ENCODE data around the gene CCL17.
A peak's percentile ranks its signal among the peaks of the same experiment; 100 is the strongest.

The CCL17 gene

DNA sequence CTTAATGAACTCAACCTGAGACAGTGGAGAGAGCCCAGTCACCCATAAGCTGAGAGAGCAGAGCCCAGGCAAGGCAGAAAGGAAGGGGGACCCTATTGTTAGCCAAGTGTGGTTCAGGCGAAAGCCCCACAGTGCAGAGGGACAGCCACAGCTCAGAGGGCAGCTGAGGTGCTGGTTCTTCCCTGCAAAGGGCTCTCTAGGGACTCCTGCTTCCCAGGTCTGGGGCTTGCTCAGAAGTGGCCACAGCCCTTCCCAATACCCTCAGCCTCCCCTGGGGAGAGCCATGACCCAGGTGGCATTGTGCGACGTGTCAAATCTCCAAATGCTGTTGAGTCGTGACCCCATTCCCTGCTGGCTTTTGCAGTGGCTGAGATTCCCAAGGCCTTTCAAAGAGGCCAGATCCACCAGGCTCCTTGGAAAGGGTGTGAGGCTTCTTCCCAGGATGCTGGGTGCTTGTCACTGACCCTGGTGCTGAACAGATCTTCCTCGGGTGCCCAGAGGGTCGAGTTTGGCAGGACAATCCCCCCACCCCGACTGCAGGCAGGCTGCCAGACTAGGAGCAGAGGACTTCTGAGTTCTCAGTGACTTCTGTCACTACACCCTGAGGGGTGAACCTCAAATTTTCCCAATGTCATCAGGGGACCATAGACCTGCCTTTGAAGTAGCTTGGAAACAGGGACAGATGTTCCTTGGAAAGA lies 2.5 kb upstream of the CCL17 start:
- DNase-seq, result no peak

- DNase-seq, result no peak
Measured at GRCh38 chr16:57405097-57405496, 530 bp downstream of the CCL17 start.

DNA sequence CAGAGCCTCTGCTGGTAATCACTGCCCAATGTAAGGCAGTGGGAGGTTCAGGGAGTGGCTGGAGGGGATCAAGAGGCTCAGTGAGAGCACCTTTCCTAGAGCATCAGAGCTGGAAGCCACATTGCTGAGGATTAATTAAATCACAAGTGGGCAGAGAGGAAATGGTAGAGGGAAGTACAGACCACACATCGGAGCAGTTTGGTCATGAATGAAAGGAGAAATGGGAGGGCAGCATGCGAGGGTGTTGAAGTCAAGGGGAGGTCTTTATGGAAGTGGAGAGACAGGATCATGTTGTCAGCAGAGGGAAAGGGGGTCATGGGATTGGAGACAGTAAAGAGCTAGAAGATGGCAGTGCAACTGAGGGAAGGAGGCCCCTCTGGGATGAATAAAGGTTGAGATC lies 2.3 kb downstream of the CCL17 start:
- no peak for DNase-seq

- DNase-seq, result no peak
Measured at GRCh38 chr16:57407521-57408353, 3.2 kb downstream of the CCL17 start.

GRCh38 chr16:57409065-57409464 lies 4.5 kb downstream of the CCL17 start:
- DNase-seq, result no peak

DNA sequence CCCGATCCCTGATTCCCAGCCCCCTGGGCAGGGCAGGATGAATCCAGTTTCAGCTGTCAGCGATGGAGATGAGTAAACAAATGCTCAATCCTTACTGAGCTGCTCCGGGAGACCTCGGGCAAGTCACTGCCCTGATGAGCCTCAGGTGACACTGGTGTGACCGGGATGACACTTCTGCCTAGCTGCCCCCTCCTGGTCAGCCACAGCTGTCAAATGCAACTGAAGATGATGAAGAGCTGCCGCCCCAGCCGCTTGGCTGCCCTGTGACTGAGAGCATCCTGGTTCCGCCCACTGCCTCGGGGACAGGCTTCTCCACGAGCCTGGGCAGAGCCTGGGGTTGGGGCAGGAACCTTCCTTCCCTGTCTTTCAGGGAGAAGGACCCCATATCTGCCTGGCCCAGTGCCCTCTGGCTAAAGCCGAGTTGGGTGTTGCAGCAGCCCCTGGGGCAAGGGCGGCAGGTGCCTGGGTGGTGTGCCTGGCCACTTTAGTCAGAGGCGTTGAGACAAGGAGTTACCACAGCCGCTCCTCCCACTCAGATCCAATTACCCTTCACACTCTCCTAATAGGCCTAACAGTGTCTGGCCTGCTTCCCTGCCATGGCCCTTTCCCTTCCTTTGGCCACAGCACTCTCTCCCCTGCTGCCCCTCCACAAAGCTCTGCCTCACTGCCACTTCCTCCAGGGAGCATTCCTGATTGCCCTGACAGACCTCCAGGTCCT lies 5.5 kb downstream of the CCL17 start:
- DNase-seq, result no peak

DNA sequence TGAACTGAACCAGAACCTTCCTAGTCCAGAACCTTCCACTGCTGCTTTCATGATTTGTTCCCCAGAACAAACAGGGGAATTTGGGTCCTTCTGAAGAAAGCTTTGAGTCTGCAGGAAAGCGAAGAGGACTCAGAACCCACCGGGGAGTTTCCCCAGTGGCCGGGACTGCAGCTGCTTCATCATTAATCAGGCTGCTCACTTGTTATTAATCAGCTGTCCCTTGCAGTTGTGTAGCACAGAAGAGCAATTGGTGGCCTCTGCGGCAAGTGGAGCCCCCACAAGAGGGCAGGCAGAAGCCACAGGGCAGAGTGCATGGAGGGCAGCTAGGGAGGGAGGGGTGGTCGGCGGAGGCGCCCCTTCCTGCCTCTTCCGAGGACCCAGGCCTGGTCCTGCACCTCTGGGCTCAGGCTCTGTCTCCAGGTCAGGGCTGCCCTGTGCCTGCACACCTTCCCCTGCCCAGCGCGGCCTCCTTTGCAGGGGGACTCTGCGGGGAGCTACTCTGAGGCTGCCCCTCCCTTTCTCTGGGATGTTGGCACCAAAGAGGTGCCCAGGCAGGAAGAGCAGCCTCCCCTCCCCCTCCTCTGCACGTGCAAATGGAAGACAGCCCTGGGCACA lies 6.9 kb downstream of the CCL17 start:
- no peak for DNase-seq

DNA sequence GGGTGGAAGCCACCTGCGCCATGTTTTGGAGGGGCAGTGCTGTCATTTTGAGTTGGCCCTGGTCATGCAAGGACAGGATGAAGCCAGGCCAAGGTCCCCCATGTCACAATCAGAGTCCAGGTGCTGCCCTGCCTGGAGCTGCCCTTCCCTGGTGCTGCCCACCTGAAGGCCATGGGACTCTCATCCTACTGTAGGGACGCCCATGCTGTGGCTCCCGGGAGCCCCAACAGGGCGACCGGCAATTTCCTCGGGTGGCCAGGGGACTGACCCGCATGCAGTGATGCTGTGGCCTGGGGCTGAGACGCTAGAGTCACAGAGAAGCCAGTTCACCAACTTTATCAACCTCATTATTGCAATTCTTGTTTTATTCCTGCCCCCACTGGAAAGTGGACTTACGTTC lies 8.0 kb downstream of the CCL17 start:
- no peak for DNase-seq

DNA sequence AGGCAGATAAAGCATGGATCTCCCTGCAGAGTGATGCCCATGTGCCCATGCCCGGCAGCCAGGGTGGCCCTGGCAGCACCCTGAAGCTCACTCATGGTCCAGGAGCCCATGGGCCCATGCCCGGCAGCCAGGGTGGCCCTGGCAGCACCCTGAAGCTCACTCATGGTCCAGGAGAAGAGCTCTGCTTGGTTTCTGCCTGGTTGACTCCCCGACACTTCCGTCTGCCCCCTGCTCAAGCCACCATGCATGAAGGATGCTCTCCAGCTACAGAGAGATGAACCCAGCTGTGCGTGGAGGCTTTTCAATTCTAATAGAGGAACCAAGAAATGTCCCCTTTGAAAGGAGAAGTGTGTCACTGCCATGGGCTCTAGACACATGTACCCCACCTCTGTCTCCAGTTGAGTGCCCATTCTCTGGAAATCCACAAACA lies 8.7 kb downstream of the CCL17 start:
- no peak for DNase-seq

DNA sequence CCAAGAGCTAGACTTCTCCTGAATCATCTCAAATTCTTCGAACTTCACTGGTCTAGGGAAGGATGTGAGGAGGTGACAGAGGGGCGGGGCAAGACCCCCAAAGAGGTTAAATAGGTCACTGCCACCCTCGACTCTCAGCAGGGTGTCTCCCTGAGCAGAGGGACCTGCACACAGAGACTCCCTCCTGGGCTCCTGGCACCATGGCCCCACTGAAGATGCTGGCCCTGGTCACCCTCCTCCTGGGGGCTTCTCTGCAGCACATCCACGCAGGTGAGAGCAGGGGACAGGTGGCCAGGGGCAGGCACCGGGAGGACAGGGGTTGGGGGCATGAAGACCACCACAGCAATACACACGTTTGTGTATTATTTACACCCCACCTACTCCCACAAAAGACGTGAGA lies 9.2 kb downstream of the CCL17 start:
- no peak for DNase-seq

GRCh38 chr16:57416084-57416483 lies 11.5 kb downstream of the CCL17 start:
- no peak for DNase-seq

DNA sequence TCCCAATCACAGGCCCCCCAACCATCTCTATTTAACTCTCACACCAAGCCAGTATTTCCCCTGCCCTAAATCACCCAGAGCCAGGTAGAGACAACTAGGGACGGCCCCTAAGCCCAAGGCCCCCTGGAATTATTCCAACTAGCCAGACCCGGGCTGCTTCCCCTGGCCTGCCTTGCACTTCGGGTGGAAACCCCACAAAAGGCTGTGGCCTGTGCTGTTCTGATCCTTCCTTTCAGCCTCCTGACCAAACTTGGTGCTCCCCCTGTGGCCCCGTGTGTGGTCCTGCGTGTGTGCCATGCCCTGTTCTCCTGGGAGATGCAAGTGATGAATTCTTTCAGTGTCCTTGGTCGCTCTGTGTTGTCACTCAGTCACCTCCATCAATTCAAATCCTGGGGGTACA lies 14.9 kb downstream of the CCL17 start:
- DNase-seq, result no peak

GRCh38 chr16:57422026-57422944 lies 17.7 kb downstream of the CCL17 start:
- DNase-seq, result peak; percentile 27

DNA sequence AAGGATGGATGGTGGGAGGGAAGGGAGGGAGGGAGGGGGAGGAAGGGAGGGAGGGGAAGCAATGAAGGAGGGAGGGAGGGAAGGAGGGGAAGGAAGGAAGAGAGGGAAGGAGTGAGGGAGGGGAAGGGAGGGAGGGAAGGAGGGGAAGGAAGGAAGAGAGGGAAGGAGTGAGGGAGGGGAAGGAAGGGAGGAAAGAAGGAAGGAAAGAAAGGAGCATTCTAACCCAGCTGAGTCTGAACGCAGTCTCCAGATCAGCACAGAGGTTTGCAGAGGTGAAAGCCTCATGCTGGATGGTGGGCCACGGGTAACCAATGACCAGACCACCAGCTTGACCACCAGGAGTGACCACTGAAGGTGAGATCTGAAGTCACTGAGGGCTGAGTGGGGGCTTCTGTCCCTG lies 18.6 kb downstream of the CCL17 start:
- DNase-seq, result no peak

DNA sequence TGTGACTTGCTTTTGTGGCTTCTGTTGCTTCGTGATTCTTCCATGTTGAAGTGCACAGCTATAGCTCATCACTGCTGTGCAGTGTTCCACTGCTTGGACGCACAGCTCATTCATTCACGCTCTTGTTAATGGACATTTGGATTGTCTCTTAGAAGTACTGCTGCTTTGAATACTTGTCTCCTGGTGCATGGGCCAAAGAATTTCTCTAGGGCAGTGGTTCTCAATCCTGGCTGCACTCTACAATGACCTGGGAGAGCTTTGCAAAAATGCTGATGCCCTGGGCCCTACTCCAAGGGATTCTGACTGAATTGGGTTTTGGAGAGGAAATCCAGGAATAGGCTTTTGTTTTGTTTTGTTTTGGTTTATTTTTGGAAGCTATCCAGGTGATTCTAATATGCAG lies 20.0 kb downstream of the CCL17 start:
- DNase-seq, result no peak

DNA sequence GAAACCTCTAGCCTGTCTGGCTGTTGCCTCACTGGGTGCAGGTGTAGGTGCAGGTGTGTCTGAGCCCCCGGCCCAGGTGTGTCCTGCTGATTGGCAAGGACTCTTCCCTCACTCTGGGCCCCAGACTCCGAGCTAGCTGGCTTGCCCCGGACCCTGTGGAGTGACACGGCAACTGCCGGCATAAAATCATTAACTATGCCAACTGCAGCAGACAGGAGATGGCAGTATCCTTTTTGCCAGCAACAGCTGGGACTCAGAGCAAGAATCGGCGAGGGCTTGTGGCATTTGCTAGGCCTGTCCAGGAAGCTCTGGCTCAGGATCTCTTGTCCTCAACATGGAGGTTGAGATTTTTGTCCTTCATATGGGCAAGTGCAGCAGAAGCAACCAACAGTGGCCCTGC lies 21.8 kb downstream of the CCL17 start:
- no peak for DNase-seq

DNA sequence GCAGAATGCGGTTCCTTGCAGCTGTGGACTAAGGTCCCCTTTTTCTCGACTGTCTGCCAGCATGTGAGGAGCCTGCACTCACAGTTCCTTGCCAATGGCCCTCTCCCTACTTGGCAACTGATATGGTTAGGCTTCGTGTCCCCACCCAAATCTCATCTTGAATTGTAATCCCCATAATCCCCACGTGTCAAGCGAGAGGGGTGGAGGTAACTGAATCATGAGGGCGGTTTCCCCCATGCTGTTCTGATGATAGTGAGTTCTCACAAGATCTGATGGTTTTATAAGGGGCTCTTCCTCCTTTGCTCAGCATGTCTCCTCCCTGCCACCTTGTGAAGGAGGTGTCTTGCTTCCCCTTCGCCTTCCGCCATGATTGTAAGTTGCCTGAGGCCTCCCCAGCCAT lies 22.7 kb downstream of the CCL17 start:
- no peak for DNase-seq

DNA sequence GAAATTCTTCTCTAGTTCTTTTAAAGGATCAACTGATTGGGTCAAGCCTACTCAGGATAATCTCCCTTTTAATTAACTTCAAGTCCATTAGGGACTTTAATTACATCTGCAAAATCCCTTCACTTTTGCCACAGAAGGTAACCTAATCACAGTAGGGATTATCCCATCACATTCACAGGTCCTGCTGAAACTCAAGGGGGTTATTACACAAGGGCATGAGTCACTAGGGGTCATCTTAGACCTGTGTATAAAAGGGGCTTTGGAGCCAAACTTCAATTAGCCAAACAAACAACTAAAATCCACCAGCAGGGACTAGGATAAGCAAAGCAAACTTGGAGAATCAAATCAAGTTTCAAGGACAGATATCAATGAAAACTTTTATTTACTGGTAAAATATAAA lies 23.3 kb downstream of the CCL17 start:
- DNase-seq, result no peak

DNA sequence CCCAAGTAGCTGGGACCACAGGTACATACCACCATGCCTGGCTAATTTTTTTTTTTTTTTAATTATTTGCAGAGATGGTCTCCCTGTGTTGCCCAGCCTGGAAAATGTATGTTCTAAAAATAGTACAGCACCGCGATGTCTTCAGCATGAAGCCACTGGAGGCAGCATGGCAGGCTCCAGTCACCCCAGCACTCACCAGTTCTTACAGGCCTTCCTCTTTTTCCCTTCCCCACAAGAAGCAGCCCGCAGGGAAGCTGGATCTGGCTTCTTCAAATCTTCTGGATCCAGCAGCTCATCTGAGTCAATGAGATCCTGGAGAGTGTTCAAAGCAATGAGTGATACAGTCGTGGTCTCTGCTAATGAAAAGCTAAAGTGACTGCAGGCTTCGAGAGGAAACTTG lies 26.4 kb downstream of the CCL17 start:
- DNase-seq, result no peak

- DNase-seq, result no peak
Measured at GRCh38 chr16:57432505-57432904, 27.9 kb downstream of the CCL17 start.

DNA sequence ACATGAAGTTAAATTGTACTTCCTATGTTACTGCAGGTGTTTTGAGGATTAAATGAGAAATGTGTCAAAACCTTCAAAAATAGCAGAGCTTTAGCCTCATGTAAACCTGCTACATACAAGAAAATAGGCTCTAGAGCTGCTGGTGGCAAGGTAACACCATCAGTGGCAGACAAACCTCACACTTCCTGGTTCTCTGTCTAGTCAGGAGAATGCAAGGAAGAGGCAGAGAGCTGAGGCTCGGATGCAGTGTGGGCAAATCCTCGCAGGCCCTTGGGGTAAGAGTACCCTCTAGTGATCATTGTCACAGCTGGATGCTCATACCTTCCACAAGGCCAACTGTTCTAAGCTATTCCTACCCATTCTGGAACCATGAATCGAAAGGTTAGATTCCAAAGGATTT lies 28.4 kb downstream of the CCL17 start:
- no peak for DNase-seq

DNA sequence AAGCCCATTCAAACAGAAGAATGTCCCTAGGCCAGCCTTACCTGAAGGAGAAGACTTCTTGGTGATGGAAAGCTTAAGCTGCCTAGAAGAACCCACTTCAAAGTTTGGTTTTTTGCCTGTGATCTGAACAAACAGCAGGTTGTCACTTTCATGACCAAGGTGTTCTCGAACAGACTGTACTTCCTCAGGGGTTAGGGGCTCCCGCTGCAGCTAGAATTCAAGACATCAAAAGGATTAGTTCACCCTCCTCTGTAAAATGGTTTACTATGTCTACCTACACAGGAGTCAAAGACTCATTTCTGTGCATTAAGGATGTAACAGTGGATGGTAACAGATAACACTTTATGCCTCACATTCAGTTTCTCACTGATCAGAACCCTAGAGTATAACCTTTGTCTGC lies 29.4 kb downstream of the CCL17 start:
- DNase-seq, result no peak
